ENCODE data around the gene THAP5. TPM values are rescaled to one million over a fixed set of nuclear protein-coding genes. Genes with fewer than 3 reads are reported as not detected.

The THAP5 gene
- total and polyA plus RNA-seq, 3 donors from 2014 or later: 29.7 to 48.1 (median 29.9) TPM

DNA sequence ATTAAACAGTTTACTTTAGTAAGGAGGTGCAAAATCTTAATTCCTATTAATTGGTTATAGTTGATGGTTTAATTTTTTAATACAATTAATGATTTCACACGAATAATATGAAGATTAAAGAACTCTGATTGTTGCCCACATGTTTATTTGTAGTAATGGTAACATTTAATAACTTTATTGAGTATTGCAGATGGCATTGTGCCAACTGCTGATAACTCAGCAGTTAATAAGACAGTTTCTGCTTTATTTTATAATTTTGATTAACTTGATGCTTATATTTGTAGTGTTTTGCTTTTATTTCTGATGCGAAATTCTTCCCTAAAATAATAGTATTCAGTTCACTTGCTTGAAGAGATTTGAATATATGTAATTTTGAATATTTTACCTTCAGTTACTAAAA is 3.0 kb upstream of the THAP5 start:
- no peaks in the 10 kb centered on the region for H3K9me3 ChIP-seq
- no peaks in the 10 kb centered on the region for H3K27me3 ChIP-seq
- no peak for DNase-seq
- TF ChIP-seq, protein P1, sequence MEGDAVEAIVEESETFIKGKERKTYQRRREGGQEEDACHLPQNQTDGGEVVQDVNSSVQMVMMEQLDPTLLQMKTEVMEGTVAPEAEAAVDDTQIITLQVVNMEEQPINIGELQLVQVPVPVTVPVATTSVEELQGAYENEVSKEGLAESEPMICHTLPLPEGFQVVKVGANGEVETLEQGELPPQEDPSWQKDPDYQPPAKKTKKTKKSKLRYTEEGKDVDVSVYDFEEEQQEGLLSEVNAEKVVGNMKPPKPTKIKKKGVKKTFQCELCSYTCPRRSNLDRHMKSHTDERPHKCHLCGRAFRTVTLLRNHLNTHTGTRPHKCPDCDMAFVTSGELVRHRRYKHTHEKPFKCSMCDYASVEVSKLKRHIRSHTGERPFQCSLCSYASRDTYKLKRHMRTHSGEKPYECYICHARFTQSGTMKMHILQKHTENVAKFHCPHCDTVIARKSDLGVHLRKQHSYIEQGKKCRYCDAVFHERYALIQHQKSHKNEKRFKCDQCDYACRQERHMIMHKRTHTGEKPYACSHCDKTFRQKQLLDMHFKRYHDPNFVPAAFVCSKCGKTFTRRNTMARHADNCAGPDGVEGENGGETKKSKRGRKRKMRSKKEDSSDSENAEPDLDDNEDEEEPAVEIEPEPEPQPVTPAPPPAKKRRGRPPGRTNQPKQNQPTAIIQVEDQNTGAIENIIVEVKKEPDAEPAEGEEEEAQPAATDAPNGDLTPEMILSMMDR (IDR thresholded peaks at IDR 0.05): no peak
- WGBS, 2 donors: 84 to 89% methylated on average over 2 of the region's 2 CpGs
- intact Hi-C loops (cut with DNase I; ENCODE audit: low total_unique reads): no loop called here
- no peaks in the 10 kb centered on the region for H3K4me1 ChIP-seq
- no peaks in the 10 kb centered on the region for H3K36me3 ChIP-seq (ENCODE audit: low read depth, missing control alignments)
- no peak overlapping the region for H3K4me3 ChIP-seq
- no peak overlapping the region for H3K27ac ChIP-seq

GRCh38 chr7:108570146-108570755 is 745 bp upstream of the THAP5 start:
- H3K4me3 ChIP-seq: peak overlapping the region; percentile 84 to 95
- no peaks in the 10 kb centered on the region for H3K27me3 ChIP-seq
- intact Hi-C loops (cut with DNase I; ENCODE audit: low total_unique reads): no loop called here
- DNase-seq: peak; percentile 63
- no peaks in the 10 kb centered on the region for H3K9me3 ChIP-seq
- WGBS, 2 donors: 0 to 1% methylated on average over 26 to 36 of the region's 36 CpGs
- TF ChIP-seq, protein P1 (IDR thresholded peaks at IDR 0.05): no peak
- no peak for TF ChIP-seq POLR2A (IDR thresholded peaks at IDR 0.05)
- H3K36me3 ChIP-seq (ENCODE audit: low read depth, missing control alignments): no peaks in the 10 kb centered on the region
- peak overlapping the region; percentile 96 to 99 for H3K27ac ChIP-seq
- no peaks in the 10 kb centered on the region for H3K4me1 ChIP-seq

- no peaks in the 10 kb centered on the region for H3K4me1 ChIP-seq
- no peak for TF ChIP-seq POLR2A (IDR thresholded peaks at IDR 0.05)
- TF ChIP-seq, protein P1 (IDR thresholded peaks at IDR 0.05): no peak
- intact Hi-C loops (cut with DNase I; ENCODE audit: low total_unique reads): no loop called here
Observed at GRCh38 chr7:108568801-108569380, 615 bp downstream of the THAP5 start.

GRCh38 chr7:108565987-108566386 is 3.5 kb downstream of the THAP5 start:
- DNase-seq: no peak
- intact Hi-C loops (cut with DNase I; ENCODE audit: low total_unique reads): no loop called here
- H3K27ac ChIP-seq: no peak overlapping the region
- H3K27me3 ChIP-seq: no peaks in the 10 kb centered on the region
- no peaks in the 10 kb centered on the region for H3K9me3 ChIP-seq
- no peaks in the 10 kb centered on the region for H3K36me3 ChIP-seq (ENCODE audit: low read depth, missing control alignments)
- H3K4me1 ChIP-seq: no peaks in the 10 kb centered on the region
- TF ChIP-seq, protein P1 (IDR thresholded peaks at IDR 0.05): no peak
- TF ChIP-seq POLR2A (IDR thresholded peaks at IDR 0.05): no peak
- no peak overlapping the region for H3K4me3 ChIP-seq

More at GRCh38 chr7:108568801-108569380, 615 bp downstream of the THAP5 start:
- DNase-seq: no peak
- Histone ChIP-seq H3K27me3 (no peaks in the 10 kb centered on the region), H3K4me3 (peak overlapping the region; percentile 84 to 95), H3K9me3 (no peaks in the 10 kb centered on the region), H3K36me3 (ENCODE audit: low read depth, missing control alignments) (no peaks in the 10 kb centered on the region), H3K27ac (peak overlapping the region; percentile 96 to 99)
- WGBS, 2 donors: 13% methylated on average over 17 to 24 of the region's 24 CpGs
